ENCODE data around the gene YY2. TPM values are rescaled to one million over a fixed set of nuclear protein-coding genes. Genes with fewer than 3 reads are reported as not detected.
"Not testable (repeated sequence)": the region's sequence is repeated elsewhere in the genome, so short reads cannot be mapped to it uniquely, and the experiment has no call there.

The YY2 gene
- total RNA-seq, 1 experiment from 2014 or later, result 0.20 TPM

DNA sequence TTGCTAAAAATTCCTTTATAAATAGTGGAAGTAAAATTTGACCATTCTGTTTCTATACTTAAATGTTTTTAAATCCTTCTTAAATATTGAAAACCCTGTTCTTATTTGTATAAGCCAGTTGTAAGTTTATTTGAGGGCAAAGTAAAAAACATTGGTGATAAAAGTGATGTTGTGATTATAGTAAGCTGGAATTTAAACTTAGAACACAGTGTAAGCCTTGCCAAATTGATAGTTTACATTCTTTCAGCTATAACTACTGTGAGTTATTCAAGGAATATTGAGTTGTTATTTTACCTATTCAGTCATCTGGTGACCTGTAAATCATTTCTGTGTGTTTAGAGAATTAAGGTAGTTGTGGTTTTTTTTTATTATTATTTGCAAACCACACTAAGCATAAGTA lies 9.6 kb downstream of the YY2 start:
- no peak for DNase-seq (ENCODE audit: low read depth)
- in situ Hi-C loops (cut with HindIII; ENCODE audit: low pct_unique_long_range_greater_than_20kb, low sequenced_read_pairs), result no loop called here

DNA sequence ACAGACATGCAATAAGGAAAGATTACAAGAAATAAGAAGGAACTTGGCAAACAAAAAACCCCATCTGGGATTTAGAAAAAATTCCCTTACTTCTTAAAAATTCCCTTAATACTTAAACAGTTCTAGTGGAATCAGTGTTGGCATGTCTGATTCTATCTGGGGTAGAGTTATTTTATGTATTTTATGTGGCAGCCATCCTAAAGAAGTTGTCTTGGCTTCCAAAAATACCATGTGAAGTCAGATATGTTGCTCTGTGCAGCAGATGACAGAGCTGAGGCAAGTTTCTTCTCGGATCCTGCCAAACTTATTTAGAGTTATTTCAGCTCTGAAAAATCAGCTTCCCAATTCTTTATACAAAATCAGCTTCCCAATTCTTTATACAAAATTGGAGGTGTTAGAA lies 14.7 kb downstream of the YY2 start:
- no peak for DNase-seq (ENCODE audit: low read depth)
- in situ Hi-C loops (cut with HindIII; ENCODE audit: low pct_unique_long_range_greater_than_20kb, low sequenced_read_pairs), result no loop called here

DNA sequence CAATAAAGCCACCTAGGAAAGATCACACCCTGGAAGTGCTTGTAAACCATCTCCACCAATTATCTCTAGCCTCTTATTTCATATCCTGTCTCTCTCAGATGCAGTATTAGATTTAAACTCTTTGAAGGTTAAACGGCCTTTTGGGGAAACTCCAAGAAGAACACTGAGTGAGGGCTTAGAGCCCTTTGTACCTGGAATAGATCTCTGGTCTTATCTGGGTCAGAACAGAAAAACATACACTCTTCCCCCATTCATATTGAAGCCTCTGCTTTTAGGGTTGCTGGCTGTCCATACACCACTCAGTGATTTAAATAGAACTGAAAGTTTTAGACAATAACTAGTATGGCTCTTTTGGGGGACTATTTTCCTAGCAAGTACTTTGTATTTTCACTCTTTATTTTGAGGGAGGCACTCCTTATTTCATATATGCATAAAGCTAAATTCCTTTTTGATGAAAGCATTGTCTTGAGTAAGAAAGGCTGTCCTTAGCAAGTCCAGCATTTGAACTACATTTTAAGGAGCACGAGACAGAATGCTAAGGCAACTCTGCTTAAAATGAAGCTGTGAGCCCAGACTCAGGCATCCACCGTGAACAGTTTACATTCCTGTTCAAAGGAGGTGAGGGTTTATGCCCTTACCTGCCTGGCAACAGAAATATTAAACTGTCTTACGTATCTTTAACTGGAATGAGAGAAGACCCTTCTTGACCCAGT lies 17.4 kb downstream of the YY2 start:
- in situ Hi-C loops (cut with HindIII; ENCODE audit: low pct_unique_long_range_greater_than_20kb, low sequenced_read_pairs), result no loop called here
- no peak for DNase-seq (ENCODE audit: low read depth)

DNA sequence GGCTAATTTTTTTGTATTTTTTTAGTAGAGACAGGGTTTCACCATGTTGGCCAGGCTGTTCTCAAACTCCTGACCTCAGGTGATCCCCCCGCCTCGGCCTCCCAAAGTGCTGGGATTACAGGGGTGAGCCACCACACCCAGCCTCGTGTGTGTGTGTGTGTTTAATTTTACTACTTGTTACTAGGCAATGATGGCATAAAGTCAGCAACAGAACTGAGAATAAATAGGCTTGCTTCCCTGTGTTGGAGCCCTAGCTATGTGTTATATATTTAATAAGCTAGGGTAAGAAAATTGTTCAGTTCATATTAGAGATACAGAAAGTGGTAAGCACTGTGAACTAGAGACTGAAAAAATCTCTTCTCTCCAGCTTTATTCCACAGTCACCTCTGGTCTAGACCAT lies 18.4 kb downstream of the YY2 start:
- DNase-seq (ENCODE audit: low read depth); in situ Hi-C loops (cut with HindIII; ENCODE audit: low pct_unique_long_range_greater_than_20kb, low sequenced_read_pairs): not testable (repeated sequence)

DNA sequence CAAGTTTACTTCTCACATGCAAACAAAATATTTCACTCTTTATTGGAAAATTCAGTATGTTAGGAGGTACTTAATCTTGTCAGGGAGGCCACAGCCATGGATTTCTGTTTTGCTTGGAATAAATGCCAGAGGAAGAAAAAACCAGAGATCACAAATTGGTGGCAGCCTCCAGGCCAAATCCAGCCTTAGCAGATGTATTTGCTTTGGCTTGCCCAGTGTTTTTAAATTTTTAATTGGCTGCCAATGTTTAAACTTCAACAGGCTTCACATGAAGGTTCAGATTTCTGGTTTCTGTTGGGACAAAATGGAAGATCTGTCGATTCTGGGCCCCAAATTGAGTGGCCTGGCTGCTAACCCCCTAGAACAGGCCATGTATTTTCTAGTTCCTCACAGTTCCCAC lies 19.2 kb downstream of the YY2 start:
- no peak for DNase-seq (ENCODE audit: low read depth)
- in situ Hi-C loops (cut with HindIII; ENCODE audit: low pct_unique_long_range_greater_than_20kb, low sequenced_read_pairs), result no loop called here

DNA sequence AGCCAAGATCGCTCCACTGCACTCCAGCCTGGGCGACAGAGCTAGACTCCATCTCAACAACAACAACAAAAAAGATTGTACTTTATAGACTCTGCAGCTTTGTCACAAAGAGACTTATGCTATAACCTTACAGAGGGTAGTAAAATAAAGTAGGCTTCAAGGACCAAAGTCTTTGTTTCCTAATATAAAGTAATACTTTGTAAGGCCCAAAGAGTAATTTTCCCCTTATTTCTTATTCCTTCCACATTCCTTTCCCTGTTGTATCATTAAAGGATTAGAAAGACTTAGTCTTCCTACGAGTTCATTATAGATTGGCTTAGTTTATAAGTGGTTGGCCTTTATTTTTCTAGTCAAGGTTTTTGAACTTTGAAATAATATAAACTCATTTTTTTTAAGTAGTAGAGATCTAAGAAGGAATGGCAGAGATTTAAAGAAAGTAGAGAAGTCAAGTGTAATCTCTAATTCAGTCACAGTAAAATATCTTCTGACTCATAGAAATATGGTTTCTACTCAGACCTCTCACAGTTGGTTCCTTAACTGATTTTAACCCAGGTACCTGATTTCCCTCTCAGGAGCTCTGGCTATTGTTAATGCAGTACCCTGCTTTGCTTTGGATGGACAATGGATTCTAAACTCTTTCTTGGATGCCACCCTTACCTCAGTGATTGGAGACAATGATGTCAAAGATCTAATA lies 26.2 kb downstream of the YY2 start:
- in situ Hi-C loops (cut with HindIII; ENCODE audit: low pct_unique_long_range_greater_than_20kb, low sequenced_read_pairs), result no loop called here
- no peak for DNase-seq (ENCODE audit: low read depth)

DNA sequence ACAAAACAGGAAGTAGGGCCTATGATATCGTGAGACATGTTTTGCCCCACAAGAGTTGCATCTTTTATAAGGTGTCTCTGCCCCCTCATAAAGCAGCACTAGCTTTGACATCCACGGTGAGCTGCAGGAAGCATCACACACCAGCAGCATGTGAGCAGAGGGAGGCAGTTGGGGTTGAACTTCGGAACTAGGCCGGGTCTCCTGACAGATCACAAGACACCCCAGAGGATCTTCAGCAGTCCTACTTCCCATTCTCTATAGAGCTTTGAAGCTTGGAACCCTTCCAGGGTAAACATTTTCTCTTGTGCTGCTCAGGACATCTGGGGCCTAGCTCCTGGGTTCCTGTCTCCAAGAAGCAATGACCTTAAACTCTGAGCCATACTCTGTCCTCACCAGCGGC lies 27.5 kb downstream of the YY2 start:
- in situ Hi-C loops (cut with HindIII; ENCODE audit: low pct_unique_long_range_greater_than_20kb, low sequenced_read_pairs), result no loop called here
- DNase-seq (ENCODE audit: low read depth), result peak; percentile 15

DNA sequence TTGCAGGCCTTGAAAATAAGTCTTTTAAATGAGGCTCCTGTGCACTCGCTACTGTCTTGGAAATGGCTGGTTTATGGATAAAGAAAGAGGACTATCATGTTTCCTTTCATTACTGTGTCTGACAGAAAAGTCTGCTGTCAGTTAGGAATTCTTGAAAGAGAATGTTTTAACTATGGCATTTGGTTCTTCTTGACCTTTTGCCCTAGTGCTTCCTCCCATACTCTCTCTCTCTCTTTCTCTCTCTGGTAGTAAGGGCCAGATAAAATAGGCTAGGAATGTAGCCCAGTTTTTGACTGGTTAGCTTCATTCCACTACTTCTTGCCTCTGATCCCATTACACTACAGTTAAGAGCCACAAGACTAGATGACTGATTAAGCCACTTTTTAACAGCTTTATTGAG lies 29.8 kb downstream of the YY2 start:
- DNase-seq (ENCODE audit: low read depth), result no peak
- in situ Hi-C loops (cut with HindIII; ENCODE audit: low pct_unique_long_range_greater_than_20kb, low sequenced_read_pairs), result no loop called here

DNA sequence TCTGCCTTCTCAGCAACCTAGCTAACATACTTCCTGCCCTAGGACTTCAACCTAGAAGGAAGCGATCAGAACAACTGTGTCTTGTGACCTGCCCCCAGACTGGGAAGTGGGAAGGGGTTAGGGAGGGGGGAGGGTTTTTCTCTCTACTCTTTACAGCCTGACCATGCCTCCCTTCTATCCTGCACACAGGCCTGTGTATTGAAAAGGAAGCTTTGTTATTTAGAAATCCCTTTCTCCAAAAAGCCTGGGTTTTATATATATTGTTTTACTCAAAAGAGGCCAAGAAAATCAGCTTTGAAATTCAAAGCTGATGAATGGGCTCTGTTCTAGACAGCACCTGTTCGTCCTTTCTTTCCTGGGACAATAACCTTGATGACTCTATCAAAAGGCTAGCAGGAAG lies 49.5 kb downstream of the YY2 start:
- DNase-seq (ENCODE audit: low read depth), result no peak
- in situ Hi-C loops (cut with HindIII; ENCODE audit: low pct_unique_long_range_greater_than_20kb, low sequenced_read_pairs), result no loop called here

DNA sequence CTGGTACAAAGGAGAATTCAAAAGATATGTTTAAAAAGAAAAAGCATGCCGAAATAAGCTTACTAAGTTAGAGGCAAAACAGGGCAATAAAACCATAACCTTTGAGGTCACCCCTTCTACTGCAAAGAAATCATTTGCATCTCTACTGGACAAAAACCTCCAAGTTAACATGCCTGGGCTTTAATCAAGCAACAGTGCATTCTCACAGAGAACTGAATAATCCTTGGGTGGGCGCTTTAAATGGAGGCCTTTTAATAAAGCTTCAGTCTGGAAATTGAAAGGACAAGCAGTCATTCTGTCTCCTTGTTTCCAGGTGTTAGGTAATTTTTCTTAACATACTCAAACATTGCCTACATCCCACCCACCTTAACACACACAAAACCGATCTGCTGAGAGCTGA lies 50.2 kb downstream of the YY2 start:
- in situ Hi-C loops (cut with HindIII; ENCODE audit: low pct_unique_long_range_greater_than_20kb, low sequenced_read_pairs), result no loop called here
- DNase-seq (ENCODE audit: low read depth), result no peak

DNA sequence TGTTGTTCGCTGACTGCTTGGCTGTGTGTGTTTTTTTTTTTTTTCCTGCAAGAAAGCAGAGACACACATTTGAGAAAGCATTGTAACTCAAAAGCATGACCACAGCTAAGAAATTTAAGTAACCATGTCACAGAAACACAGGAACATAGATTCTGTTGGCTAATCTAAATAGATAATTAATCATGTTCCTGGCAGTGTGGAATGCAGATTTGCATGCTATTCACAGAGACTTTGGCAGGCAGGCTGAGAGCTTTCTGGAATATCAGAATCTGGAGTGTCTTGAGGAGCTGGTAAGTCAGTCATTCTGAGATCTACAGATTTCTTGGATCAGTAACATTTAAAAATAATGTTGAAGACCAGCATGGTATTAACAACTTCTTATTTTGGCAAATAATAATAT lies 51.5 kb downstream of the YY2 start:
- in situ Hi-C loops (cut with HindIII; ENCODE audit: low pct_unique_long_range_greater_than_20kb, low sequenced_read_pairs), result no loop called here
- DNase-seq (ENCODE audit: low read depth), result no peak

Other genes with a start within 250 kb of the YY2 start
- not detected in 2 replicates for gene KLHL34, start 197.7 kb upstream of the YY2 start, total RNA-seq (2014; rRNA removed; shearing (Covaris generic); ENCODE audit: low replicate concordance)
- gene SMPX, start 97.9 kb upstream of the YY2 start, total RNA-seq (2014; rRNA removed; shearing (Covaris generic); ENCODE audit: low replicate concordance), result 1.4 and 3.9 TPM in 2 replicates
- gene MBTPS2, start 16.4 kb upstream of the YY2 start, total RNA-seq (2014; rRNA removed; shearing (Covaris generic); ENCODE audit: low replicate concordance), result 6.2 and 6.7 TPM in 2 replicates
- gene SMS, start 84.7 kb downstream of the YY2 start, total RNA-seq (2014; rRNA removed; shearing (Covaris generic); ENCODE audit: low replicate concordance), result 486 and 552 TPM in 2 replicates
- 0.30 and 0.41 TPM in 2 replicates for gene PHEX, start 176.3 kb downstream of the YY2 start, total RNA-seq (2014; rRNA removed; shearing (Covaris generic); ENCODE audit: low replicate concordance)